Upper lobe of right lung (tissue), 1 donor: ENCODE measurements around the gene COL21A1. TPM values are rescaled to one million over a fixed set of nuclear protein-coding genes. Genes with fewer than 3 reads are reported as not detected.

Experiments
- ATAC-seq: fragments of 200-7000 bp; cut with Tn5 transposase; one replicate; pipeline ENCODE4 v1.9.1; 2020; ENCODE audit warnings: mild to moderate bottlenecking, moderate library complexity
- DNase-seq: peaks from one replicate; pipeline ENCODE4 v3.0.0-alpha.2; 2020
- H3K27ac ChIP-seq: fragments of 200-600 bp; one replicate; pipeline ENCODE4 v1.8.0; 2022
- H3K27me3 ChIP-seq: fragments of 200-600 bp; one replicate; pipeline ENCODE4 v1.8.0; 2022; ENCODE audit warnings: mild to moderate bottlenecking
- H3K36me3 ChIP-seq: fragments of 200-600 bp; one replicate; pipeline ENCODE4 v1.8.0; 2022
- H3K4me1 ChIP-seq: fragments of 200-600 bp; one replicate; pipeline ENCODE4 v1.8.0; 2022
- H3K4me3 ChIP-seq: fragments of 200-600 bp; one replicate; pipeline ENCODE4 v1.8.0; 2022; ENCODE audit warnings: mild to moderate bottlenecking
- H3K9me3 ChIP-seq: fragments of 200-600 bp; one replicate; pipeline ENCODE4 v1.8.0; 2022
- intact Hi-C: fragments of 100-400 bp; cut with DNase I; formaldehyde crosslinking; loops from one replicate; pipeline ENCODE4 v1.11.0; 2022
- total RNA-seq: library from RNA; stranded (reverse); fragmentation: NEBNext Ultra II Directional; extraction: Animal tissue kit (Norgen Biotek cat#: 25700); gene quantifications from one replicate; pipeline ENCODE4 v1.2.1, GENCODE V29; 2021
- TF ChIP-seq, protein P1 (sequence below): fragments of 200-600 bp; IDR thresholded peaks from one replicate; pipeline ENCODE4 v1.8.0; 2022; ENCODE audit warnings: antibody characterized with exemption
- donor health status: DM: no; HTN: yes; CAD: no; lungs with severe emphysema.

The COL21A1 gene
- total RNA-seq, 1 donor from 2014 or later = 15.6 TPM

DNA sequence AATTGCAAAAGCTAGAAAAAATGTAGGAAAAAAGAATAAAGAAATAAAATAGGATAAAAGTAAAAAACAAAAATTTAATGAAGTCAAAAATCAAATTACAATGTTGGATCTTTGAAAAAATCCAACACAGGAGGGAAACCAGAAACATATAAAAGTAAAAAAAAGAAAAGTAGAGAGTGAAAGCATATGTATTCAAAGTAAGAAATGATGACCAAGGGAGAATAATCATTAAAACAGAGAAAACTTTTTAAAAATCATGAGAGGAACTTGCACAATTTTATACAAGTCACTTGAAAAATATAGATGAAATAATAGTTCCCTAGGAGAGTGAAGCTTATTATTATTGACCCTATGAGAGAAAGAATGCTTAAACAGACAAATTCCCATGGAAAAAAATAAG, 138.2 kb downstream of the COL21A1 start:
- ATAC-seq = no peak
- DNase-seq = no peak
- H3K36me3 ChIP-seq = no peaks in the 10 kb centered on the region
- TF ChIP-seq, protein P1, sequence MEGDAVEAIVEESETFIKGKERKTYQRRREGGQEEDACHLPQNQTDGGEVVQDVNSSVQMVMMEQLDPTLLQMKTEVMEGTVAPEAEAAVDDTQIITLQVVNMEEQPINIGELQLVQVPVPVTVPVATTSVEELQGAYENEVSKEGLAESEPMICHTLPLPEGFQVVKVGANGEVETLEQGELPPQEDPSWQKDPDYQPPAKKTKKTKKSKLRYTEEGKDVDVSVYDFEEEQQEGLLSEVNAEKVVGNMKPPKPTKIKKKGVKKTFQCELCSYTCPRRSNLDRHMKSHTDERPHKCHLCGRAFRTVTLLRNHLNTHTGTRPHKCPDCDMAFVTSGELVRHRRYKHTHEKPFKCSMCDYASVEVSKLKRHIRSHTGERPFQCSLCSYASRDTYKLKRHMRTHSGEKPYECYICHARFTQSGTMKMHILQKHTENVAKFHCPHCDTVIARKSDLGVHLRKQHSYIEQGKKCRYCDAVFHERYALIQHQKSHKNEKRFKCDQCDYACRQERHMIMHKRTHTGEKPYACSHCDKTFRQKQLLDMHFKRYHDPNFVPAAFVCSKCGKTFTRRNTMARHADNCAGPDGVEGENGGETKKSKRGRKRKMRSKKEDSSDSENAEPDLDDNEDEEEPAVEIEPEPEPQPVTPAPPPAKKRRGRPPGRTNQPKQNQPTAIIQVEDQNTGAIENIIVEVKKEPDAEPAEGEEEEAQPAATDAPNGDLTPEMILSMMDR = no peak
- no peaks in the 10 kb centered on the region for H3K9me3 ChIP-seq
- no peak overlapping the region for H3K27ac ChIP-seq
- H3K27me3 ChIP-seq = no peaks in the 10 kb centered on the region
- no peaks in the 10 kb centered on the region for H3K4me1 ChIP-seq
- intact Hi-C loops = no loop called here
- H3K4me3 ChIP-seq = no peak overlapping the region

DNA sequence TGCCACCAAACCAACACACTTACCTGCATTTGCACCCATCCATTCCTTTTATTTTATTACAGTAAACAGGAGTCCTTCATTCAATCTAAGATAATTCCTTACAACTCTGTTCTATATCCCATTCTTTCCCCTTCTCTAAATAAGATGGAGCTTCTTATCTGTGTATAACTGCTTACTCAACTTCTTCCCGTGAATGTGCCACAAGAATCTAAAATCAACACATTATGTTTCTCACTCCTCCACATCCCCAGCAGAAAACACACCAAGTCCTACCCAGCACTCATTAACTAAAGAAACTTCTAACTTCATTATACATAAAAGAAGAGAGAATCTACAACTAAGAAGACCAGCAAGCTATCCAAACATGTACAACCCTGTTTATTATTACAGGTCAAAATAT, 141.1 kb downstream of the COL21A1 start:
- no peaks in the 10 kb centered on the region for H3K4me1 ChIP-seq
- intact Hi-C loops = no loop called here
- ATAC-seq = no peak
- H3K27me3 ChIP-seq = no peaks in the 10 kb centered on the region
- no peak overlapping the region for H3K27ac ChIP-seq
- H3K9me3 ChIP-seq = no peaks in the 10 kb centered on the region
- H3K36me3 ChIP-seq = no peaks in the 10 kb centered on the region
- DNase-seq = no peak
- TF ChIP-seq, protein P1 = no peak
- H3K4me3 ChIP-seq = no peak overlapping the region

DNA sequence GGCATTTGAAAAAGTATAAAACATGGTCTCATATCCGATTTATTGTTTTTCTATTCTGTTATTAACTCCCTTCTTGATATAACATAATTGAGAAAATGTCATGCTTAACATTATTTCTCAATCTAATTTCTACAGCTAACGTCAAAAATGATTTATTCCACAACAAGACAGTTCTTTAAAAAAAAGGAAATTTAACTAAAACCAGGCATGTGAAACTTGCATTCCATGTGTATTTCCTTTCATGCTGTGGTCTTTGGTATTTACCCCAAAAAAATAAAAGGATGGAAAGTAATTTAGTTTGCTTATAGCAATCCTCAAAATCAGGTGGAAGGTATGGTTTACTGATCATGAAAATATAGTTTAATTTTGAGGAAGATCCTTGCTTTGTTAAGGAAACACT, 142.8 kb downstream of the COL21A1 start:
- Histone ChIP-seq H3K27ac (no peak overlapping the region), H3K4me3 (no peak overlapping the region), H3K4me1 (no peaks in the 10 kb centered on the region), H3K36me3 (no peaks in the 10 kb centered on the region), H3K9me3 (no peaks in the 10 kb centered on the region), H3K27me3 (no peaks in the 10 kb centered on the region)
- ATAC-seq (no peak), DNase-seq (no peak)
- intact Hi-C loops = no loop called here
- TF ChIP-seq, protein P1 = no peak

DNA sequence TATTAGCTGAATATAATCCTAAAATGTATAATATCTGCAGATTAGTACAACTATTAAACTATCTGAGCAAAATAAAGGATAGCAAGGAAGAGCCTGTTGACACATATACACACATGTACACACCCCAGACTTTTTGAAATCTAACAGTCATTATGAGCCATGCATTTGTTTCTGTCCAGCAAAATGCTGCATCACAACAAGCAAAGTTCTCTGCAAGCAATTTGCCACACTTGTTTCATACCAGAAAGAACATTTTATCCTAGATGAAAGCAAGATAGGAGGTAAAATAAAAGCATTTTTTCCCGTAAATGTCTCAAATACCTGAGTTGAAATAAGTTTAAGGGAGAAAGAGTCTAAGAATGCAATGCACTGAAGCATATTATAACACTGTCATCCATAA, 145.2 kb downstream of the COL21A1 start:
- no peaks in the 10 kb centered on the region for H3K4me1 ChIP-seq
- intact Hi-C loops = no loop called here
- no peaks in the 10 kb centered on the region for H3K36me3 ChIP-seq
- no peaks in the 10 kb centered on the region for H3K27me3 ChIP-seq
- TF ChIP-seq, protein P1 = no peak
- no peak overlapping the region for H3K27ac ChIP-seq
- no peak overlapping the region for H3K4me3 ChIP-seq
- H3K9me3 ChIP-seq = no peaks in the 10 kb centered on the region
- ATAC-seq = no peak
- no peak for DNase-seq

DNA sequence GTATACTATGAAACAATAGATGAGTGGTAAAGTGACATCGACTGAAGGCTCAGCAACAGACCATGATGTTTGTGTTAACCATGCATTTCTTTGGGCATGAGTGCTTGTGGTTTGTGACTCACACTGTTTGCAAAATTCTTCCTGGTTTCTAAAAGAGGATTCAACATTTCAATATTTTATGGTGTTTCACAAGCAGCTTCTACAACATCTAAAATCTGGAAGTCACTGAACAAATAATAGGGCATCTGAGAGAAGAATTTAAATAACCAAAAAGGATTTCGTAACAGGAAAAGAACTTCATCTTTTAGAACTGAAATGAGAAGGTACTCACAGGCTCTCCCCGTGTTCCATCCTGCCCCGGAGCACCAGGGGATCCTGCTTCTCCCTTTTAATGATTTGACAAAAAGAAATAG, 146.2 kb downstream of the COL21A1 start:
- TF ChIP-seq, protein P1 = no peak
- H3K36me3 ChIP-seq = no peaks in the 10 kb centered on the region
- H3K27me3 ChIP-seq = no peaks in the 10 kb centered on the region
- ATAC-seq (peak; percentile 78), DNase-seq (no peak)
- H3K27ac ChIP-seq = no peak overlapping the region
- intact Hi-C loops = no loop called here
- no peaks in the 10 kb centered on the region for H3K4me1 ChIP-seq
- no peak overlapping the region for H3K4me3 ChIP-seq
- no peaks in the 10 kb centered on the region for H3K9me3 ChIP-seq

DNA sequence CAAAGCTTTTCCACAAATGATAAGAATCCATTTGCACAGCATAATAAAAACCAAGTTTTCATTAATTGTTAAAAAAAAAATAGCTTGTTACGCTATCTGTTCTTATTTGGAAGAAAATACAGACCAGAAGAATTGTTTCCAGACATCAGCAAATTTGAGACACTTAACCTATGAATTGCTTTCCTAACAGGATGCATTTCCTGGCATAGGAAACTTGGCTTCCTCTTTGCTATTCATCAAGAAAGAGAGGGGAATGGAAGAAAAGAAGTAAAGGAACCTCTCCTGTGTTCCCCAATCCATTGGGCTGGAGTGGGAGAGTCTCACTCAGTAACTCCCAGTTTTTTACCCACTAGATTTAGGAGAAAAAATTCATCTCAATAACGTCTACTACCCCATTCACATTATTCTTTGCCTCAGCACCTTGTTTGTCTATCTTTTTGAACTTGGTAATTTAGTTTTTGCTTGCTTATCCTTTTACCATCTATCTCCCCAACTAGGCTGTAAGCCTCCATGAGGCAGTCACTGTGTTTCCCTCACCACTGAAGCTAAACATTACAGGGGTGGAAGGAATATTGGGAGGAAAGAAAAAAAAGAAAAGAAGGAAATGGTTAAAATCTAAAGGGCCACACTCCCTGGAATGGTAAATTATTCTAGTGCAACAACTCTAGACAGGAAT, 150.3 kb downstream of the COL21A1 start:
- ATAC-seq (no peak), DNase-seq (no peak)
- Histone ChIP-seq H3K4me3 (no peak overlapping the region), H3K36me3 (no peaks in the 10 kb centered on the region), H3K27ac (no peak overlapping the region), H3K9me3 (no peaks in the 10 kb centered on the region), H3K27me3 (no peaks in the 10 kb centered on the region), H3K4me1 (no peaks in the 10 kb centered on the region)
- TF ChIP-seq, protein P1 = no peak
- intact Hi-C loops = no loop called here
